D721Med (cell line): Measurements from ENCODE around the gene LCP2.

Source experiments
- DNase-seq: peaks from one replicate; pipeline ENCODE4 v3.0.0; 2011; ENCODE audit warnings: low spot score; ENCODE audit not compliant: insufficient read length
- FAIRE-seq: peaks from 2 replicates; lab custom pipeline; 2011; peaks lifted over from hg19 to GRCh38; lab: Jason Lieb, UNC
- TF ChIP-seq, protein P1 (sequence below): IDR thresholded peaks from 2 replicates; pipeline ENCODE4 v1.5.1; 2012; ENCODE audit warnings: mild to moderate bottlenecking, control low read depth; ENCODE audit not compliant: insufficient read depth; ENCODE audit errors: missing control alignments

Gene LCP2

DNA sequence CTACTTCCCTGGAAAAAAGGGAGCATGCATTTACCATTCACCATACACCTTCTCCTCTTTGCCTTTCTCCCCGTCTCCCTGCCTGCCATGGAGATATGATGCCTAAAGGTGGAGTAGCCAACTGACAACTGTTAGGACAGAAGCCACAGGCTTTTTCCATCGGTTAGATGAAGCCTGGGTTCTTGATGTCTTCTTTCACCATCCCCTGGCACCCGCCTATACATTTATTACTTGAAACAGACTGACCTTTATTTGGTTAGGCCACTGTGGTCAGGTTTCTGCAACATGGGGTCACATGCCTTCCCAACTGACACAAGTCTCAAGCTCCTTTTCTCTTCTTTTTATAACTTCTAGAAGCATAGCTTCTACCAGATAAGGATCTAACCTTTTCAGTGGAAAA, 7.1 kb downstream of the LCP2 start:
- FAIRE-seq (no peak), DNase-seq (no peak)
- TF ChIP-seq, protein P1, sequence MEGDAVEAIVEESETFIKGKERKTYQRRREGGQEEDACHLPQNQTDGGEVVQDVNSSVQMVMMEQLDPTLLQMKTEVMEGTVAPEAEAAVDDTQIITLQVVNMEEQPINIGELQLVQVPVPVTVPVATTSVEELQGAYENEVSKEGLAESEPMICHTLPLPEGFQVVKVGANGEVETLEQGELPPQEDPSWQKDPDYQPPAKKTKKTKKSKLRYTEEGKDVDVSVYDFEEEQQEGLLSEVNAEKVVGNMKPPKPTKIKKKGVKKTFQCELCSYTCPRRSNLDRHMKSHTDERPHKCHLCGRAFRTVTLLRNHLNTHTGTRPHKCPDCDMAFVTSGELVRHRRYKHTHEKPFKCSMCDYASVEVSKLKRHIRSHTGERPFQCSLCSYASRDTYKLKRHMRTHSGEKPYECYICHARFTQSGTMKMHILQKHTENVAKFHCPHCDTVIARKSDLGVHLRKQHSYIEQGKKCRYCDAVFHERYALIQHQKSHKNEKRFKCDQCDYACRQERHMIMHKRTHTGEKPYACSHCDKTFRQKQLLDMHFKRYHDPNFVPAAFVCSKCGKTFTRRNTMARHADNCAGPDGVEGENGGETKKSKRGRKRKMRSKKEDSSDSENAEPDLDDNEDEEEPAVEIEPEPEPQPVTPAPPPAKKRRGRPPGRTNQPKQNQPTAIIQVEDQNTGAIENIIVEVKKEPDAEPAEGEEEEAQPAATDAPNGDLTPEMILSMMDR: no peak

DNA sequence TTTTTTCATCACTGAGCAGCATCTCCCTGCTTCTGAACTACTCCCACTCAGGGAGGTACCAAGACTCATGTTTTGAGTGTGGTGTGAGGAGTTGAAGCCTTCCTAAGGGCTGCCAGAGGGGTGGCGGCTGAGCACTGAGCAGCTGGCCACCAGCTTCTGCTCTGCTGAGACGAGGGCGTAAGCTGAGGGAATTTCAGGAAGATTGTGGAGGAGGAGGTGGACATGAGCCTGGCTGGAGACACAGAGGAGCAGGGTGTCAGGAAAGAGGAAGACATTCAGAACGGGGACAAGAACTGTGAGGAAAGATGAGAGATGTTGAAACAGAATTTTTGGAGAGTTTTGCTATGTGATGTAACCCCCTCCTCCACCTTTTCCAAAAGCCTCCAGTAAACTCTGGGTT, 7.8 kb downstream of the LCP2 start:
- no peak for DNase-seq
- FAIRE-seq: no peak
- TF ChIP-seq, protein P1: no peak

- TF ChIP-seq, protein P1: no peak
- FAIRE-seq: no peak
- DNase-seq: no peak
Measured at GRCh38 chr5:170289121-170289520, 8.5 kb downstream of the LCP2 start.

DNA sequence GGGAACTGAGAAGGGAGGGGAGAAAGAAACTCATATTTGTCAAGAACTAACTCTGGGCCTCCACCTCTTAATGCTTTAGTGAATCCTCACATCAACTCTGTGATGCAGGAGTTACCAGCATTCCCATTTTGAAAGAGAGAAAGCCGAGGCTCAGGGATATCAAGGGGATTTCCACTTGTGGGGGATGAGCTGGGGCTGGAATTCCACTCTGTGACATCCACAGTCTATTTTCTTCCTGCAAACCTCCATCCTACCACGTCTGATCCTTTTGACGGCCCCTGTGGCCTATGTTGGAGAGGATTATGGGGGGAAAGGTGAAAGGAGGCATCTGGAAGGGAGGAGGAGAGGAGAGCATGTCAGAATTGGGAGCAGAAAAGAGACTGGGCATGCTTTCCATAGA, 9.0 kb downstream of the LCP2 start:
- FAIRE-seq (no peak), DNase-seq (no peak)
- TF ChIP-seq, protein P1: no peak

GRCh38 chr5:170288151-170288550, 9.4 kb downstream of the LCP2 start:
- TF ChIP-seq, protein P1: no peak
- no peak for FAIRE-seq

GRCh38 chr5:170287532-170287931, 10.0 kb downstream of the LCP2 start:
- no peak for FAIRE-seq
- TF ChIP-seq, protein P1: no peak
- no peak for DNase-seq

More at GRCh38 chr5:170288151-170288550, 9.4 kb downstream of the LCP2 start:
- DNase-seq: no peak

GRCh38 chr5:170286386-170286925, 11.1 kb downstream of the LCP2 start:
- DNase-seq (no peak), FAIRE-seq (no peak)
- TF ChIP-seq, protein P1: no peak
